Endodermal cell (in vitro differentiated cells): Measurements from ENCODE around the gene PDE6B. TPM values are rescaled to one million over a fixed set of nuclear protein-coding genes. Genes with fewer than 3 reads are reported as not detected.

Experiments
- DNase-seq: peaks from one replicate; pipeline ENCODE4 v3.0.0-alpha.2; 2017
- H3K27ac ChIP-seq: 2 replicates; pipeline ENCODE4 v1.5.1; 2013; ENCODE audit warnings: mild to moderate bottlenecking, low read depth, low read length, moderate library complexity
- H3K27me3 ChIP-seq: 2 replicates; pipeline ENCODE4 v1.6.1; 2013; ENCODE audit warnings: mild to moderate bottlenecking, low read length, moderate library complexity; ENCODE audit not compliant: insufficient read depth, control insufficient read depth, poor library complexity, severe bottlenecking
- H3K36me3 ChIP-seq: 2 replicates; pipeline ENCODE4 v1.7.0; 2013; ENCODE audit warnings: mild to moderate bottlenecking, low read length, moderate library complexity; ENCODE audit not compliant: control insufficient read depth, insufficient read depth
- H3K4me1 ChIP-seq: one replicate; pipeline ENCODE4 v1.7.0; 2013; ENCODE audit warnings: low read length; ENCODE audit not compliant: control insufficient read depth, insufficient read depth
- H3K4me3 ChIP-seq: 2 replicates; pipeline ENCODE4 v1.5.1; 2013; ENCODE audit warnings: mild to moderate bottlenecking, low read length, moderate library complexity
- H3K9ac ChIP-seq: 2 replicates; pipeline ENCODE4 v1.6.1; 2013; ENCODE audit warnings: mild to moderate bottlenecking, low read length, moderate library complexity; ENCODE audit not compliant: poor library complexity, severe bottlenecking; ENCODE audit errors: extremely low read depth
- H3K9me3 ChIP-seq: 2 replicates; pipeline ENCODE4 v1.6.1; 2013; ENCODE audit warnings: mild to moderate bottlenecking, low read length, moderate library complexity; ENCODE audit not compliant: control insufficient read depth
- H3K27ac Mint-ChIP-seq: 2 replicates; pipeline ENCODE4 v1.8.0; 2020; ENCODE audit warnings: mixed read lengths
- H3K27me3 Mint-ChIP-seq: 2 replicates; pipeline ENCODE4 v1.8.0; 2021; ENCODE audit warnings: mild to moderate bottlenecking, mixed read lengths; ENCODE audit not compliant: insufficient read depth
- H3K36me3 Mint-ChIP-seq: 2 replicates; pipeline ENCODE4 v1.8.0; 2020; ENCODE audit warnings: low read depth, mixed read lengths
- H3K4me1 Mint-ChIP-seq: 2 replicates; pipeline ENCODE4 v1.8.0; 2020; ENCODE audit warnings: mixed read lengths
- H3K4me3 Mint-ChIP-seq: 2 replicates; pipeline ENCODE4 v1.8.0; 2020; ENCODE audit warnings: mild to moderate bottlenecking, moderate library complexity, mixed read lengths
- H3K9me3 Mint-ChIP-seq: 2 replicates; pipeline ENCODE4 v1.8.0; 2020; ENCODE audit warnings: mild to moderate bottlenecking, mixed read lengths
- CTCF ChIP-seq: fragments of 200-600 bp; sonication (generic); conservative IDR thresholded peaks from 2 replicates; pipeline ENCODE4 v1.5.0; 2021; ENCODE audit warnings: antibody characterized with exemption, mild to moderate bottlenecking
- WGBS, 2 experiments: methylation state at CpG; one replicate each; pipeline versions ENCODE4 v1.1.5 to v1.1.7; 2013; ENCODE audit warnings: missing lambda C conversion rate in 2 of 2, mixed read lengths in 1 of 2; ENCODE audit not compliant: insufficient coverage in 1 of 2, insufficient read length in 1 of 2; 5-methylcytosine and 5-hydroxymethylcytosine counted together
- total RNA-seq, 2 donors: library from RNA; stranded (reverse); fragmentation: NEBNext Ultra II Directional in 1 of 2; extraction: Animal tissue kit (Norgen Biotek cat#: 25700) in 1 of 2; gene quantifications; 2 replicates in 1 of 2; 3 replicates in 1 of 2; pipeline ENCODE4 v1.2.1, GENCODE V29; 2021

The PDE6B gene
- total RNA-seq, 2 donors from 2014 or later: 12.4 to 14.6 TPM

GRCh38 chr4:649293-649625, 23.9 kb downstream of the PDE6B start:
- H3K9me3 Mint-ChIP-seq: no peaks in the 10 kb centered on the region
- no peaks in the 10 kb centered on the region for H3K4me1 Mint-ChIP-seq
- no peak for DNase-seq
- Histone ChIP-seq H3K9me3 (no peaks in the 10 kb centered on the region), H3K4me3 (no peak overlapping the region), H3K27ac (no peak overlapping the region), H3K27me3 (no peaks in the 10 kb centered on the region), H3K9ac (no peak overlapping the region), H3K4me1 (no peaks in the 10 kb centered on the region), H3K36me3 (no peaks in the 10 kb centered on the region)
- TF ChIP-seq CTCF: no peak
- no peak overlapping the region for H3K4me3 Mint-ChIP-seq
- H3K27me3 Mint-ChIP-seq: no peaks in the 10 kb centered on the region
- WGBS, 2 experiments: 89 to 91% methylated on average over 6 to 7 of the region's 7 CpGs
- no peaks in the 10 kb centered on the region for H3K36me3 Mint-ChIP-seq
- H3K27ac Mint-ChIP-seq: no peak overlapping the region

- H3K4me3 ChIP-seq: no peak overlapping the region
- 90 to 98% methylated on average over 10 to 13 of the region's 13 CpGs for WGBS, 2 experiments
These were observed 24.5 kb downstream of the PDE6B start for GRCh38 chr4:649751-650310.

GRCh38 chr4:650461-650860, 25.1 kb downstream of the PDE6B start:
- Histone ChIP-seq H3K36me3 (no peaks in the 10 kb centered on the region), H3K4me3 (no peak overlapping the region), H3K4me1 (no peaks in the 10 kb centered on the region), H3K27ac (no peak overlapping the region), H3K9ac (no peak overlapping the region), H3K27me3 (no peaks in the 10 kb centered on the region), H3K9me3 (no peaks in the 10 kb centered on the region)
- H3K36me3 Mint-ChIP-seq: no peaks in the 10 kb centered on the region
- DNase-seq: peak; percentile 42
- H3K27ac Mint-ChIP-seq: no peak overlapping the region
- no peaks in the 10 kb centered on the region for H3K4me1 Mint-ChIP-seq
- H3K27me3 Mint-ChIP-seq: no peaks in the 10 kb centered on the region
- no peak overlapping the region for H3K4me3 Mint-ChIP-seq
- TF ChIP-seq CTCF: no peak
- WGBS, 2 experiments: 87 to 95% methylated on average over 9 to 18 of the region's 18 CpGs
- no peaks in the 10 kb centered on the region for H3K9me3 Mint-ChIP-seq

More at GRCh38 chr4:649751-650310, 24.5 kb downstream of the PDE6B start:
- H3K4me1 Mint-ChIP-seq: no peaks in the 10 kb centered on the region
- no peak for DNase-seq
- Histone ChIP-seq H3K27ac (no peak overlapping the region), H3K9me3 (no peaks in the 10 kb centered on the region), H3K36me3 (no peaks in the 10 kb centered on the region), H3K9ac (no peak overlapping the region), H3K4me1 (no peaks in the 10 kb centered on the region), H3K27me3 (no peaks in the 10 kb centered on the region)
- TF ChIP-seq CTCF: no peak
- H3K36me3 Mint-ChIP-seq: no peaks in the 10 kb centered on the region
- H3K27ac Mint-ChIP-seq: no peak overlapping the region
- H3K9me3 Mint-ChIP-seq: no peaks in the 10 kb centered on the region
- H3K4me3 Mint-ChIP-seq: no peak overlapping the region
- no peaks in the 10 kb centered on the region for H3K27me3 Mint-ChIP-seq
